ENCODE data around the gene RAB44. TPM values are rescaled to one million over a fixed set of nuclear protein-coding genes. Genes with fewer than 3 reads are reported as not detected.

Gene RAB44
- total RNA-seq, 1 experiment from 2014 or later: 0.05 TPM

- Histone ChIP-seq H3K79me2 (ENCODE audit: insufficient read depth, low read length) (no peaks in the 10 kb centered on the region), H3K4me2 (ENCODE audit: low read length) (no peak overlapping the region), H3K27ac (ENCODE audit: low read depth, low read length) (no peak overlapping the region), H3K9ac (ENCODE audit: low read length) (no peak overlapping the region), H3K27me3 (ENCODE audit: insufficient read depth, low read length) (no peaks in the 10 kb centered on the region), H3K9me3 (ENCODE audit: control insufficient read depth in 1 of 2, insufficient read depth in 1 of 2, low read depth in 1 of 2, low read length in 2 of 2) (no peaks in the 10 kb centered on the region), H3K4me3 (replicated peaks in 1 of 2; ENCODE audit: low read depth in 1 of 2, low read length in 2 of 2) (no peak overlapping the region), H3K36me3 (ENCODE audit: control insufficient read depth in 1 of 2, insufficient read depth in 2 of 2, low read length in 2 of 2) (no peaks in the 10 kb centered on the region), H3K4me1 (ENCODE audit: control insufficient read depth in 1 of 2, insufficient read depth in 2 of 2, low read length in 2 of 2) (no peaks in the 10 kb centered on the region; a peak in 1 of 4 replicates), H2AFZ (ENCODE audit: low read depth, low read length, poor library complexity, severe bottlenecking) (no peak overlapping the region), H4K20me1 (ENCODE audit: insufficient read depth) (no peaks in the 10 kb centered on the region), H3K9me2 (ENCODE audit: insufficient read depth) (no peaks in the 10 kb centered on the region)
- POLR2A ChIA-PET: no interaction called here
- no peak for TF ChIP-seq RAD21 (IDR thresholded peaks at IDR 0.05; ENCODE audit: low read depth)
- no peak for TF ChIP-seq FOSL1 (IDR thresholded peaks at IDR 0.05; ENCODE audit: low read depth)
- no peak for TF ChIP-seq REST (IDR thresholded peaks at IDR 0.05; ENCODE audit: low read depth)
- no peak for TF ChIP-seq EGR1 (IDR thresholded peaks at IDR 0.05; ENCODE audit: low read depth)
- no peak for TF ChIP-seq CEBPB (IDR thresholded peaks at IDR 0.05; ENCODE audit: low read depth)
- TF ChIP-seq CBX3 (IDR thresholded peaks at IDR 0.05; ENCODE audit: low read depth): no peak
- TF ChIP-seq CTCF (IDR thresholded peaks at IDR 0.05 in 2 of 3, conservative IDR thresholded peaks at IDR 0.05 in 1 of 3; ENCODE audit: borderline replicate concordance in 1 of 3, insufficient read depth in 1 of 3, low read depth in 2 of 3, low read length in 2 of 3): no peak
- TF ChIP-seq SIN3A (IDR thresholded peaks at IDR 0.05; ENCODE audit: low read depth): no peak
- BruUV-seq (replicated peaks): no TSS peak
- intact Hi-C loops (cut with micrococcal nuclease): no loop called here
- CTCF ChIA-PET: no interaction called here
- DNase-seq (ENCODE audit: low read depth, low spot score): no peak
- RAD21 ChIA-PET (ENCODE audit: low non-redundant PET in 1 of 2, low total read pairs in 2 of 2, uncharacterized antibody in 2 of 2, unreplicated experiment in 2 of 2): interaction anchor here in 1 of 2 experiments (0.9 kb wide), 1 partner anchor 114 kb away, joined by 3 read pairs; no protein-coding TSS in a partner anchor
- ATAC-seq: no peak
Measured at GRCh38 chr6:36728289-36729160, 30.9 kb downstream of the RAB44 start.

Measured in HCT116 (cell line).